ENCODE measurements around the gene HDAC4.

- TF ChIP-seq GABPA (IDR thresholded peaks at IDR 0.05; ENCODE audit: low read depth) (no peak), POLR2AphosphoS5 (IDR thresholded peaks at IDR 0.05; ENCODE audit: low read depth) (no peak), REST (IDR thresholded peaks at IDR 0.05; ENCODE audit: insufficient replicate concordance, low read depth) (no peak)
- TF ChIP-seq, protein P1, sequence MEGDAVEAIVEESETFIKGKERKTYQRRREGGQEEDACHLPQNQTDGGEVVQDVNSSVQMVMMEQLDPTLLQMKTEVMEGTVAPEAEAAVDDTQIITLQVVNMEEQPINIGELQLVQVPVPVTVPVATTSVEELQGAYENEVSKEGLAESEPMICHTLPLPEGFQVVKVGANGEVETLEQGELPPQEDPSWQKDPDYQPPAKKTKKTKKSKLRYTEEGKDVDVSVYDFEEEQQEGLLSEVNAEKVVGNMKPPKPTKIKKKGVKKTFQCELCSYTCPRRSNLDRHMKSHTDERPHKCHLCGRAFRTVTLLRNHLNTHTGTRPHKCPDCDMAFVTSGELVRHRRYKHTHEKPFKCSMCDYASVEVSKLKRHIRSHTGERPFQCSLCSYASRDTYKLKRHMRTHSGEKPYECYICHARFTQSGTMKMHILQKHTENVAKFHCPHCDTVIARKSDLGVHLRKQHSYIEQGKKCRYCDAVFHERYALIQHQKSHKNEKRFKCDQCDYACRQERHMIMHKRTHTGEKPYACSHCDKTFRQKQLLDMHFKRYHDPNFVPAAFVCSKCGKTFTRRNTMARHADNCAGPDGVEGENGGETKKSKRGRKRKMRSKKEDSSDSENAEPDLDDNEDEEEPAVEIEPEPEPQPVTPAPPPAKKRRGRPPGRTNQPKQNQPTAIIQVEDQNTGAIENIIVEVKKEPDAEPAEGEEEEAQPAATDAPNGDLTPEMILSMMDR (IDR thresholded peaks at IDR 0.05; ENCODE audit: insufficient read depth, low read length), result no peak
Measured at GRCh38 chr2:239369631-239370161, 31.1 kb downstream of the HDAC4 start.

All from HL-60 (cell line).